Activated CD8-positive, alpha-beta memory T cell treated with anti-CD3 and anti-CD28 coated beads, Interleukin-2, amount 50 U/mL, for 24 hours (primary cell): ENCODE results near the gene PFN2.

Source experiments
- DNase-seq: peaks from one replicate; pipeline ENCODE4 v3.0.0-alpha.2; 2020; ENCODE audit errors: extremely low read depth

Gene PFN2

DNA sequence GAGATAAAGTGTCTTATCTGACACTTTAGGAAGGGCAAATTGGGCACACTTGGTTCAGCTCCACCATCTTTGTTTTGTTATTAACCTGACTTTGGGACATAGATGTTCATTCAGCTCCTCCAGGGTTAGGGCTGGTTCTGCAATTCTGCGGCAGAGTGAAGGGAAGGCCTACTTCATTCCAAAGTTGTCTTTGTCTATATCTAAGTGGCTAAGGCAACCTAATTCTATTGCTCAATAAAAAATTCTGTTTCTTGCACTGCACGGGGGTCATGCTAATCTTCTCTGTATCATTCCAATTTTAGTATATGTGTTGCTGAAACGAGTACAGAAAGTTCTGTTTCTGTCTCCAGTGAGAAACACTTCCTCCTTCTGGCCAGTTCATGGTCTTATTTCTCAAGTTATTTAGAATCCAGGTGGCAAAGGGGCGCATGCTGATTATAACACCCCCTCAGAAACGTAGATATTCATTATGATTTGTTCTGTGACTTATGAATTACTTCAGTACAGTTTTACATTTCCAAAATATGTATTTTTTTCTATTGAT, 53.5 kb downstream of the PFN2 start:
- DNase-seq = no peak
